ENCODE measurements around the gene PYGO1.
"Not testable (repeated sequence)": the region's sequence is repeated elsewhere in the genome, so short reads cannot be mapped to it uniquely, and the experiment has no call there.

PYGO1 gene

GRCh38 chr15:55588070-55588814, at the start of gene PYGO1:
Gene PYGO1, minus strand, starts transcription at chr15:55588345. Its CDS starts 462 bp downstream, at chr15:55587883.
- peak; percentile 89 for DNase-seq (ENCODE audit: low spot score)

GRCh38 chr15:55637086-55637485, 48.9 kb upstream of the PYGO1 start:
- no peak for DNase-seq (ENCODE audit: low spot score)

- no peak for DNase-seq (ENCODE audit: low spot score)
Observed at GRCh38 chr15:55633731-55634130, 45.6 kb upstream of the PYGO1 start.

- no peak for DNase-seq (ENCODE audit: low spot score)
Observed at GRCh38 chr15:55632434-55632833, 44.3 kb upstream of the PYGO1 start.

GRCh38 chr15:55630858-55631257, 42.7 kb upstream of the PYGO1 start:
- DNase-seq (ENCODE audit: low spot score), result no peak

GRCh38 chr15:55628369-55628730, 40.2 kb upstream of the PYGO1 start:
- no peak for DNase-seq (ENCODE audit: low spot score)

GRCh38 chr15:55627730-55628368, 39.7 kb upstream of the PYGO1 start:
- DNase-seq (ENCODE audit: low spot score), result no peak

- no peak for DNase-seq (ENCODE audit: low spot score)
Observed at GRCh38 chr15:55619783-55620182, 31.6 kb upstream of the PYGO1 start.

GRCh38 chr15:55618387-55618786, 30.2 kb upstream of the PYGO1 start:
- no peak for DNase-seq (ENCODE audit: low spot score)

GRCh38 chr15:55615445-55615844, 27.3 kb upstream of the PYGO1 start:
- DNase-seq (ENCODE audit: low spot score), result no peak

GRCh38 chr15:55613727-55614126, 25.6 kb upstream of the PYGO1 start:
- DNase-seq (ENCODE audit: low spot score), result peak; percentile 40

GRCh38 chr15:55606214-55606613, 18.1 kb upstream of the PYGO1 start:
- no peak for DNase-seq (ENCODE audit: low spot score)

- no peak for DNase-seq (ENCODE audit: low spot score)
Observed at GRCh38 chr15:55601374-55601773, 13.2 kb upstream of the PYGO1 start.

GRCh38 chr15:55599439-55599838, 11.3 kb upstream of the PYGO1 start:
- no peak for DNase-seq (ENCODE audit: low spot score)

- DNase-seq (ENCODE audit: low spot score), result not testable (repeated sequence)
Observed at GRCh38 chr15:55593019-55593418, 4.9 kb upstream of the PYGO1 start.

- no peak for DNase-seq (ENCODE audit: low spot score)
Observed at GRCh38 chr15:55590788-55591187, 2.6 kb upstream of the PYGO1 start.

GRCh38 chr15:55589287-55589686, 1.1 kb upstream of the PYGO1 start:
- DNase-seq (ENCODE audit: low spot score), result no peak

GRCh38 chr15:55588815-55589115, 620 bp upstream of the PYGO1 start:
- no peak for DNase-seq (ENCODE audit: low spot score)

- DNase-seq (ENCODE audit: low spot score), result peak; percentile 79
Observed at GRCh38 chr15:55587321-55588069, 650 bp downstream of the PYGO1 start.

GRCh38 chr15:55586808-55587207, 1.3 kb downstream of the PYGO1 start:
- DNase-seq (ENCODE audit: low spot score), result no peak

- DNase-seq (ENCODE audit: low spot score), result no peak
Observed at GRCh38 chr15:55576943-55577342, 11.2 kb downstream of the PYGO1 start.

- DNase-seq (ENCODE audit: low spot score), result no peak
Observed at GRCh38 chr15:55574096-55574495, 14.0 kb downstream of the PYGO1 start.

- no peak for DNase-seq (ENCODE audit: low spot score)
Observed at GRCh38 chr15:55573224-55573623, 14.9 kb downstream of the PYGO1 start.

All from D341Med (cell line).